Suprapubic skin (tissue), 4 donors: ENCODE results near the gene CUBN. TPM values are rescaled to one million over a fixed set of nuclear protein-coding genes. Genes with fewer than 3 reads are reported as not detected.

Experiments
- DNase-seq, 2 donors: peaks; one replicate each; pipeline ENCODE4 v3.0.0-alpha.2; 2019; ENCODE audit warnings: low spot score in 2 of 2
- H3K27ac ChIP-seq: fragments of 200-600 bp; sonication (generic); one replicate; pipeline ENCODE4 v1.5.1; 2019
- H3K27me3 ChIP-seq: fragments of 200-600 bp; sonication (generic); one replicate; pipeline ENCODE4 v1.5.1; 2019
- H3K36me3 ChIP-seq: fragments of 200-600 bp; sonication (generic); one replicate; pipeline ENCODE4 v1.5.1; 2019
- H3K4me1 ChIP-seq: fragments of 200-600 bp; sonication (generic); one replicate; pipeline ENCODE4 v1.5.1; 2019
- H3K4me3 ChIP-seq: fragments of 200-600 bp; sonication (generic); one replicate; pipeline ENCODE4 v1.5.1; 2019; ENCODE audit warnings: mild to moderate bottlenecking
- H3K9me3 ChIP-seq: fragments of 200-600 bp; sonication (generic); one replicate; pipeline ENCODE4 v1.5.1; 2019
- CTCF ChIP-seq, 2 donors: fragments of 200-600 bp in 1 of 2; fragments of 450-650 bp in 1 of 2; sonication (generic) in 1 of 2; IDR thresholded peaks; one replicate each; pipeline ENCODE4 v1.5.1; 2016 to 2019; ENCODE audit warnings: antibody characterized with exemption in 2 of 2, mild to moderate bottlenecking in 1 of 2, moderate library complexity in 1 of 2
- EP300 ChIP-seq: sonication (generic); formaldehyde crosslinking; IDR thresholded peaks from one replicate; pipeline ENCODE4 v1.6.1; 2017; ENCODE audit warnings: antibody characterized with exemption
- POLR2A ChIP-seq, 2 donors: fragments of 450-650 bp; IDR thresholded peaks; one replicate each; pipeline ENCODE4 v1.6.1; 2017; ENCODE audit warnings: antibody characterized with exemption in 2 of 2, mild to moderate bottlenecking in 2 of 2, moderate library complexity in 2 of 2
- POLR2AphosphoS5 ChIP-seq, 3 donors: sonication (generic); formaldehyde crosslinking; IDR thresholded peaks; one replicate each; pipeline ENCODE4 v1.6.1; 2017; ENCODE audit warnings: antibody characterized with exemption in 3 of 3
- WGBS: methylation state at CpG from one replicate; pipeline ENCODE4 v1.1.5; 2018; 5-methylcytosine and 5-hydroxymethylcytosine counted together
- total RNA-seq, 4 donors: library from RNA; depleted of rRNA; stranded (reverse); fragments of >200 nt; gene quantifications; one replicate each; pipeline ENCODE4 v1.1.0, GENCODE V29; 2016

The CUBN gene
- total RNA-seq, 4 donors from 2014 or later: 1.1 to 8.4 (median 1.2) TPM

- no peak overlapping the region for H3K4me3 ChIP-seq
- H3K4me1 ChIP-seq: peaks cover 19% of the 10 kb centered on the region
- H3K27me3 ChIP-seq: no peaks in the 10 kb centered on the region
- no peak overlapping the region for H3K27ac ChIP-seq
- H3K9me3 ChIP-seq: no peaks in the 10 kb centered on the region
- DNase-seq: no peak
- no peaks in the 10 kb centered on the region for H3K36me3 ChIP-seq
- 94% methylated on average over 2 of the region's 2 CpGs for whole genome bisulfite sequencing
- TF ChIP-seq POLR2A (IDR thresholded peaks at IDR 0.05) (no peak), EP300 (no peak), POLR2AphosphoS5 (IDR thresholded peaks at IDR 0.05) (no peak), CTCF (IDR thresholded peaks at IDR 0.05) (no peak)
These were observed 138.6 kb downstream of the CUBN start for GRCh38 chr10:16991011-16991410.

- no peaks in the 10 kb centered on the region for H3K9me3 ChIP-seq
- no peak overlapping the region for H3K27ac ChIP-seq
- no peak for TF ChIP-seq EP300
- no peak for TF ChIP-seq POLR2AphosphoS5 (IDR thresholded peaks at IDR 0.05)
- no peak for TF ChIP-seq CTCF (IDR thresholded peaks at IDR 0.05)
- TF ChIP-seq POLR2A (IDR thresholded peaks at IDR 0.05): no peak
- peaks cover 25% of the 10 kb centered on the region for H3K4me1 ChIP-seq
- no peak overlapping the region for H3K4me3 ChIP-seq
- no peaks in the 10 kb centered on the region for H3K36me3 ChIP-seq
- H3K27me3 ChIP-seq: no peaks in the 10 kb centered on the region
- 66% methylated on average over 8 of the region's 8 CpGs for WGBS
- DNase-seq: no peak
These were observed 139.8 kb downstream of the CUBN start for GRCh38 chr10:16989826-16990293.

GRCh38 chr10:16988900-16989299 lies 140.7 kb downstream of the CUBN start:
- no peak overlapping the region for H3K27ac ChIP-seq
- WGBS: 95% methylated on average over 2 of the region's 2 CpGs
- no peaks in the 10 kb centered on the region for H3K36me3 ChIP-seq
- DNase-seq: no peak
- no peaks in the 10 kb centered on the region for H3K27me3 ChIP-seq
- no peak overlapping the region for H3K4me3 ChIP-seq
- H3K4me1 ChIP-seq: peaks cover 25% of the 10 kb centered on the region
- no peaks in the 10 kb centered on the region for H3K9me3 ChIP-seq
- TF ChIP-seq POLR2A (IDR thresholded peaks at IDR 0.05) (no peak), EP300 (no peak), CTCF (IDR thresholded peaks at IDR 0.05) (no peak), POLR2AphosphoS5 (IDR thresholded peaks at IDR 0.05) (no peak)

- no peak for DNase-seq
- Histone ChIP-seq H3K4me3 (no peak overlapping the region), H3K9me3 (no peaks in the 10 kb centered on the region), H3K27me3 (no peaks in the 10 kb centered on the region), H3K36me3 (no peaks in the 10 kb centered on the region), H3K4me1 (peaks cover 25% of the 10 kb centered on the region), H3K27ac (peak overlapping the region; percentile 83)
- no peak for TF ChIP-seq POLR2A (IDR thresholded peaks at IDR 0.05)
- no peak for TF ChIP-seq CTCF (IDR thresholded peaks at IDR 0.05)
- no peak for TF ChIP-seq EP300
- 79% methylated on average over 8 of the region's 8 CpGs for WGBS
These were observed 141.5 kb downstream of the CUBN start for GRCh38 chr10:16987976-16988610.

- no peak overlapping the region for H3K4me3 ChIP-seq
- 53% methylated on average over 4 of the region's 4 CpGs for WGBS
- H3K36me3 ChIP-seq: no peaks in the 10 kb centered on the region
- H3K27me3 ChIP-seq: no peaks in the 10 kb centered on the region
- peaks cover 25% of the 10 kb centered on the region for H3K4me1 ChIP-seq
- H3K27ac ChIP-seq: peak overlapping the region; percentile 83
- no peak for DNase-seq
- no peak for TF ChIP-seq CTCF (IDR thresholded peaks at IDR 0.05)
- no peak for TF ChIP-seq POLR2A (IDR thresholded peaks at IDR 0.05)
- no peak for TF ChIP-seq EP300
- no peak for TF ChIP-seq POLR2AphosphoS5 (IDR thresholded peaks at IDR 0.05)
- no peaks in the 10 kb centered on the region for H3K9me3 ChIP-seq
These were observed 142.4 kb downstream of the CUBN start for GRCh38 chr10:16987206-16987621.
